Naive thymus-derived CD4-positive, alpha-beta T cell (primary cell): ENCODE measurements around the gene CBLB. TPM values are rescaled to one million over a fixed set of nuclear protein-coding genes. Genes with fewer than 3 reads are reported as not detected.
"Not testable (repeated sequence)": the region's sequence is repeated elsewhere in the genome, so short reads cannot be mapped to it uniquely, and the experiment has no call there.

ENCODE experiments used
- ATAC-seq: fragments of 150-1000 bp; cut with Tn5 transposase; 2 replicates; pipeline ENCODE4 v1.10.0; 2021; ENCODE audit warnings: mild to moderate bottlenecking, moderate library complexity
- CTCF ChIA-PET: fragments of 350-600 bp; sonication (Branson Sonifier 250); formaldehyde crosslinking; loops from one replicate; lab custom pipeline; 2021; ENCODE audit warnings: antibody characterized with exemption; lab: Charles Lee
- POLR2A ChIA-PET: fragments of 350-600 bp; sonication (Branson Sonifier 250); formaldehyde crosslinking; loops from one replicate; lab custom pipeline; 2021; ENCODE audit warnings: antibody characterized with exemption, inconsistent platforms; lab: Charles Lee
- DNase-seq, 9 donors: peaks; one replicate each; pipeline versions ENCODE4 v3.0.0 to v3.0.0-alpha.2; 2020 to 2022; ENCODE audit warnings: mixed read lengths in 1 of 9
- H3K27ac ChIP-seq: one replicate; pipeline ENCODE4 v1.7.0; 2013; ENCODE audit warnings: mild to moderate bottlenecking, low read depth, low read length, moderate library complexity
- H3K27me3 ChIP-seq, 2 donors: one replicate each; pipeline ENCODE4 v1.7.0; 2013; ENCODE audit warnings: low read length in 2 of 2, mild to moderate bottlenecking in 2 of 2, moderate library complexity in 2 of 2; ENCODE audit not compliant: control insufficient read depth in 2 of 2, insufficient read depth in 2 of 2
- H3K36me3 ChIP-seq, 3 experiments: 1 replicate in 2 of 3; 2 replicates in 1 of 3; pipeline ENCODE4 v1.7.0; 2013; ENCODE audit warnings: low read length in 3 of 3, mild to moderate bottlenecking in 3 of 3, moderate library complexity in 1 of 3; ENCODE audit not compliant: insufficient read depth in 3 of 3, control insufficient read depth in 2 of 3
- H3K4me1 ChIP-seq, 2 donors: one replicate each; pipeline ENCODE4 v1.7.0; 2013; ENCODE audit warnings: low read length in 2 of 2, mild to moderate bottlenecking in 2 of 2, moderate library complexity in 1 of 2; ENCODE audit not compliant: control insufficient read depth in 2 of 2, insufficient read depth in 2 of 2
- H3K4me3 ChIP-seq: 2 replicates; pipeline ENCODE4 v1.7.0; 2013; ENCODE audit warnings: mild to moderate bottlenecking, low read length
- H3K9me3 ChIP-seq, 3 experiments: 1 replicate in 2 of 3; 2 replicates in 1 of 3; pipeline ENCODE4 v1.7.0; 2013; ENCODE audit warnings: low read length in 3 of 3; ENCODE audit not compliant: control insufficient read depth in 2 of 3
- H3K27ac Mint-ChIP-seq, 9 donors: one replicate each; pipeline ENCODE4 v1.8.0; 2020 to 2022; ENCODE audit warnings: mixed read lengths in 9 of 9, mild to moderate bottlenecking in 8 of 9, moderate library complexity in 5 of 9, inconsistent platforms in 2 of 9
- H3K27me3 Mint-ChIP-seq, 5 donors: one replicate each; pipeline ENCODE4 v1.8.0; 2021 to 2022; ENCODE audit warnings: mixed read lengths in 5 of 5, mild to moderate bottlenecking in 1 of 5
- H3K36me3 Mint-ChIP-seq, 5 donors: one replicate each; pipeline ENCODE4 v1.8.0; 2020 to 2022; ENCODE audit warnings: mixed read lengths in 5 of 5, mild to moderate bottlenecking in 3 of 5, inconsistent platforms in 1 of 5
- H3K4me1 Mint-ChIP-seq, 7 donors: one replicate each; pipeline ENCODE4 v1.8.0; 2020 to 2022; ENCODE audit warnings: mixed read lengths in 7 of 7, mild to moderate bottlenecking in 3 of 7, inconsistent platforms in 1 of 7
- H3K4me3 Mint-ChIP-seq, 10 donors: one replicate each; pipeline ENCODE4 v1.8.0; 2020 to 2022; ENCODE audit warnings: mild to moderate bottlenecking in 10 of 10, mixed read lengths in 10 of 10, moderate library complexity in 6 of 10, inconsistent platforms in 2 of 10
- H3K9me3 Mint-ChIP-seq, 11 donors: one replicate each; pipeline ENCODE4 v1.8.0; 2020 to 2022; ENCODE audit warnings: mixed read lengths in 11 of 11, mild to moderate bottlenecking in 4 of 11, inconsistent platforms in 1 of 11, moderate library complexity in 1 of 11
- intact Hi-C, 2 donors: fragments of 100-400 bp; cut with micrococcal nuclease; formaldehyde crosslinking; loops; one replicate each; pipeline ENCODE4 v1.15.1; 2023
- polyA plus RNA-seq, 2 donors: library from polyadenylated mRNA; unstranded; fragments of 300-500 nt; fragmentation: Illumina TruSeq; gene quantifications; one replicate each; pipeline ENCODE4 v1.2.3, GENCODE V29; 2021
- total RNA-seq, 6 experiments: library from RNA in 5 of 6; stranded (reverse) in 5 of 6; gene quantifications; 1 replicate in 5 of 6; 2 replicates in 1 of 6; pipeline ENCODE4 v1.2.3 and lab custom pipeline; 2021 to 2026

The CBLB gene
- total and polyA plus RNA-seq, 7 experiments from 2014 or later: 22.4 to 135 (median 97.8) TPM

- H3K27ac ChIP-seq: no peak overlapping the region
Measured at GRCh38 chr3:105821433-105821832, 47.4 kb downstream of the CBLB start.

GRCh38 chr3:105816833-105817232 is 52.0 kb downstream of the CBLB start:
- Mint-ChIP-seq H3K4me1 (peaks cover 28 to 67% (median 57%) of the 10 kb centered on the region in 7 donors), H3K36me3 (peaks cover 0 to 60% (median 39%) of the 10 kb centered on the region in 5 donors), H3K27ac (peak overlapping the region in 6 of 9 donors; percentile 13 to 60 (median 45)), H3K27me3 (no peaks in the 10 kb centered on the region), H3K4me3 (no peak overlapping the region), H3K9me3 (peaks cover 0 to 7% (median 0%) of the 10 kb centered on the region in 11 donors)
- ATAC-seq (no peak), DNase-seq (no peak)
- Histone ChIP-seq H3K4me3 (no peak overlapping the region), H3K9me3 (no peaks in the 10 kb centered on the region), H3K27me3 (no peaks in the 10 kb centered on the region), H3K36me3 (no peaks in the 10 kb centered on the region), H3K27ac (no peak overlapping the region), H3K4me1 (peaks cover 0 to 5% of the 10 kb centered on the region in 2 donors)
- CTCF ChIA-PET: interaction anchor here (0.7 kb wide), 1 partner anchor 20 kb away, joined by 3 read pairs; no protein-coding TSS in a partner anchor
- intact Hi-C loops: loop anchor here in 1 of 2 donors (2.0 kb wide), 1 partner anchor 14 kb away; no protein-coding TSS in a partner anchor
- POLR2A ChIA-PET: no interaction called here

More at GRCh38 chr3:105821433-105821832, 47.4 kb downstream of the CBLB start:
- Mint-ChIP-seq H3K9me3 (peaks cover 0 to 4% (median 0%) of the 10 kb centered on the region in 11 donors), H3K27ac (peak overlapping the region in 7 of 9 donors; percentile 5 to 97 (median 17)), H3K4me1 (peaks cover 33 to 71% (median 67%) of the 10 kb centered on the region in 7 donors), H3K4me3 (peak overlapping the region in 2 of 10 donors; percentile 14 to 56), H3K27me3 (no peaks in the 10 kb centered on the region), H3K36me3 (peaks cover 13 to 63% (median 57%) of the 10 kb centered on the region in 5 donors)
- ATAC-seq: no peak
- CTCF ChIA-PET: no interaction called here
- Histone ChIP-seq H3K9me3 (no peaks in the 10 kb centered on the region), H3K4me1 (peaks cover 0 to 12% of the 10 kb centered on the region in 2 donors), H3K27me3 (no peaks in the 10 kb centered on the region), H3K36me3 (no peaks in the 10 kb centered on the region), H3K4me3 (no peak overlapping the region)
- POLR2A ChIA-PET: interaction anchor here (0.5 to 0.6 kb wide), 2 partner anchors 62 to 114 kb away, joined by 3 read pairs; no protein-coding TSS in a partner anchor
- no peak for DNase-seq
- intact Hi-C loops: no loop called here

DNA sequence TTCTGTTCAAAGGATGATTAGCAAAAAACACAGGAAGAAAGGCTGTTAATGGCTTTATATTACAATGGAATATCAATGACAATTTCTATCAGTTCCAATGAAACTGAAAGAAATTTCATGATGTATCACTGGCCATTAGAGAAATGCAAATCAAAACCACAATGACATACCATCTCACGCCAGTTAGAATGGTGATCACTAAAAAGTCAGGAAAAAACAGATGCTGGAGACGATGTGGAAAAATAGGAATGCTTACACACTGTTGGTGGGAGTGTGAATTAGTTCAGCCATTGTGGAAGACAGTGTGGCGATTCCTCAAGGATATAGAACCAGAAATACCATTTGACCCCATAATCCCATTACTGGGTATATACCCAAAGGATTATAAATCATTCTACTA is 53.5 kb downstream of the CBLB start:
- H3K9me3 ChIP-seq, H3K27ac ChIP-seq, intact Hi-C loops, H3K27me3 ChIP-seq, H3K9me3 Mint-ChIP-seq, H3K4me1 ChIP-seq, ATAC-seq, CTCF ChIA-PET, H3K36me3 ChIP-seq, DNase-seq, POLR2A ChIA-PET, H3K4me3 ChIP-seq, H3K27me3 Mint-ChIP-seq: not testable (repeated sequence)
- Mint-ChIP-seq H3K4me3 (peak overlapping the region in 1 of 10 donors; percentile 6), H3K36me3 (peaks cover 0 to 55% (median 30%) of the 10 kb centered on the region in 5 donors), H3K27ac (peak overlapping the region in 2 of 9 donors; percentile 23 to 65), H3K4me1 (peaks cover 33 to 67% (median 58%) of the 10 kb centered on the region in 7 donors)

DNA sequence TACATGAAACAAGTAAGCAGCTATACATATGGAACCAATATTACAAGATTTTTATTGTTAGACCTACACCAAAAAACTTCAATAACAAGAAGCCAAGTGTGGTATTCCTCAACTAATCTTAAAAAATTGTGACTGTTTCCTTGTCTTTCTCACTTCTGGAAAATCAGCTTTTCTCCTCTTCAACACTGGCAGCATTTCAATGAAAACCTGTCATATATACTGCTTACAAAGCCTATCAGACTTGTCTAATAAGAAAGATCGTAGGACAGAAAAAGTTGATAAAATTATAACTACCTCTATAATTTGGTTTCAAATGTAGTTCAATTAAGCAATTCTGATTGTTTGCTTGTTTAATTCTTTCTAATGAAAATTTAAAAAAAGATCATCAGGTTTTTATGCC is 55.1 kb downstream of the CBLB start:
- Mint-ChIP-seq H3K9me3 (peaks cover 0 to 7% (median 0%) of the 10 kb centered on the region in 11 donors), H3K27me3 (no peaks in the 10 kb centered on the region), H3K4me3 (no peak overlapping the region), H3K27ac (no peak overlapping the region), H3K36me3 (peaks cover 0 to 48% (median 26%) of the 10 kb centered on the region in 5 donors), H3K4me1 (peaks cover 39 to 77% (median 67%) of the 10 kb centered on the region in 7 donors)
- ATAC-seq (no peak), DNase-seq (no peak)
- Histone ChIP-seq H3K9me3 (no peaks in the 10 kb centered on the region), H3K27me3 (no peaks in the 10 kb centered on the region), H3K4me1 (peaks cover 0 to 7% of the 10 kb centered on the region in 2 donors), H3K4me3 (no peak overlapping the region), H3K27ac (no peak overlapping the region), H3K36me3 (no peaks in the 10 kb centered on the region)
- CTCF ChIA-PET: no interaction called here
- POLR2A ChIA-PET: no interaction called here
- intact Hi-C loops: loop anchor here in 1 of 2 donors (1.0 to 5.0 kb wide), 3 partner anchors 7 to 34 kb away; no protein-coding TSS in a partner anchor

DNA sequence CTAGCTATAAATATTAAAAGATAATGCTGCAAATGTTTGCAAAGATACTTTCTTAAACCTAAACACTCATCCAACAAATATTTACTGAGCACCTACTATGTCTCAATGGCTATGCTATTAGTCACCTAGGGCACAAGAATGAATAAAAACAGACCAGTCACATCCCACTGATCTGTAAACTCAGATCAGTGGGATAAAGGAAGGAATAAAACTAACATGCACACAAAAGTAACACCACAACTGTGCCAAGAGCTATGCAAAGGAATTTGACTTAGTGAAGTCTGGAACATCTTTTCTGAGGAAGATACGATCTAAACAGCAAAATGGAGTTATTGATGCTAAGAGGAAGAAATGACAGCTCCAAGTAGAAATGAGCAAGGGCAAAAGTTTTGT is 56.6 kb downstream of the CBLB start:
- Mint-ChIP-seq H3K9me3 (peaks cover 0 to 7% (median 0%) of the 10 kb centered on the region in 11 donors), H3K36me3 (peaks cover 0 to 45% (median 26%) of the 10 kb centered on the region in 5 donors), H3K27me3 (no peaks in the 10 kb centered on the region), H3K4me1 (peaks cover 42 to 83% (median 68%) of the 10 kb centered on the region in 7 donors), H3K27ac (peak overlapping the region in 5 of 9 donors; percentile 3 to 38 (median 10)), H3K4me3 (peak overlapping the region in 2 of 10 donors; percentile 2 to 14)
- no peaks in the 10 kb centered on the region for H3K36me3 ChIP-seq
- H3K4me3 ChIP-seq: no peak overlapping the region
- H3K4me1 ChIP-seq: peaks cover under 1 to 7% of the 10 kb centered on the region in 2 donors
- H3K27me3 ChIP-seq: no peaks in the 10 kb centered on the region
- ATAC-seq (no peak), DNase-seq (no peak)
- ChIA-PET CTCF (no interaction called here), POLR2A (no interaction called here)
- intact Hi-C loops: loop anchor here in 1 of 2 donors (5.0 kb wide), 1 partner anchor 35 kb away; no protein-coding TSS in a partner anchor
- H3K27ac ChIP-seq: no peak overlapping the region
- no peaks in the 10 kb centered on the region for H3K9me3 ChIP-seq

- Histone ChIP-seq H3K27me3 (no peaks in the 10 kb centered on the region), H3K9me3 (no peaks in the 10 kb centered on the region), H3K4me1 (peaks cover 6 to 7% of the 10 kb centered on the region in 2 donors), H3K36me3 (no peaks in the 10 kb centered on the region), H3K4me3 (no peak overlapping the region), H3K27ac (no peak overlapping the region)
- POLR2A ChIA-PET: no interaction called here
- no peaks in the 10 kb centered on the region for H3K27me3 Mint-ChIP-seq
- CTCF ChIA-PET: no interaction called here
- H3K4me3 Mint-ChIP-seq: peak overlapping the region in 3 of 10 donors; percentile 2 to 37 (median 14)
- intact Hi-C loops: loop anchor here in 1 of 2 donors (5.0 kb wide), 1 partner anchor 36 kb away; no protein-coding TSS in a partner anchor
- peaks cover 0 to 42% (median 21%) of the 10 kb centered on the region in 5 donors for H3K36me3 Mint-ChIP-seq
- DNase-seq (no peak), ATAC-seq (no peak)
- peaks cover 38 to 83% (median 67%) of the 10 kb centered on the region in 7 donors for H3K4me1 Mint-ChIP-seq
- peaks cover 0 to 8% (median 0%) of the 10 kb centered on the region in 11 donors for H3K9me3 Mint-ChIP-seq
- peak overlapping the region in 4 of 9 donors; percentile 3 to 67 (median 25) for H3K27ac Mint-ChIP-seq
Measured at GRCh38 chr3:105811518-105812193, 57.2 kb downstream of the CBLB start.
